SU-DHL-6 (cell line): ENCODE data around the gene MYH2.

Source experiments
- H2AFZ ChIP-seq: fragments of 200-600 bp; sonication (generic); 2 replicates; pipeline ENCODE4 v1.6.1; 2014; ENCODE audit warnings: low read depth, mild to moderate bottlenecking, moderate library complexity, mixed read lengths, antibody characterized with exemption, low read length; ENCODE audit not compliant: severe bottlenecking
- H3F3A ChIP-seq: fragments of 200-600 bp; shearing (Covaris generic); 2 replicates; pipeline ENCODE4 v1.6.0; 2016; ENCODE audit warnings: antibody characterized with exemption, mild to moderate bottlenecking; ENCODE audit not compliant: insufficient read depth
- H3K27ac ChIP-seq: fragments of 200-600 bp; sonication (generic); 2 replicates; pipeline ENCODE4 v1.5.1; 2016; ENCODE audit warnings: low read depth, mild to moderate bottlenecking, low read length, moderate library complexity, mixed read lengths
- H3K27me3 ChIP-seq: fragments of 200-600 bp; sonication (generic), shearing (Covaris generic); 2 replicates; pipeline ENCODE4 v1.6.0; 2014; ENCODE audit warnings: mild to moderate bottlenecking, low read length
- H3K36me3 ChIP-seq: fragments of 200-600 bp; sonication (generic); 2 replicates; pipeline ENCODE4 v1.6.1; 2014; ENCODE audit warnings: mild to moderate bottlenecking, low read length, mixed read lengths
- H3K4me2 ChIP-seq: fragments of 300-600, 200-600 bp; shearing (Covaris generic), sonication (generic); 2 replicates; pipeline ENCODE4 v1.6.0; 2014; ENCODE audit warnings: low read length, low read depth, mild to moderate bottlenecking; ENCODE audit not compliant: poor library complexity, severe bottlenecking
- H3K4me3 ChIP-seq: fragments of 200-600 bp; sonication (generic); 2 replicates; pipeline ENCODE4 v1.5.1; 2014; ENCODE audit warnings: antibody characterized with exemption, low read length, mild to moderate bottlenecking, mixed read lengths; ENCODE audit not compliant: insufficient read depth, poor library complexity, severe bottlenecking
- H3K79me2 ChIP-seq: fragments of 200-600 bp; sonication (generic); 2 replicates; pipeline ENCODE4 v1.6.1; 2014; ENCODE audit warnings: mild to moderate bottlenecking, low read length, moderate library complexity; ENCODE audit not compliant: insufficient read depth
- H3K9ac ChIP-seq: fragments of 200-600 bp; sonication (generic); 2 replicates; pipeline ENCODE4 v1.7.0; 2014; ENCODE audit warnings: mild to moderate bottlenecking, low read length
- H3K9me2 ChIP-seq: fragments of 200-600 bp; sonication (generic); replicated peaks from 2 replicates; pipeline ENCODE4 v1.6.1; 2014; ENCODE audit warnings: low read length; ENCODE audit not compliant: insufficient read depth
- H3K9me3 ChIP-seq: fragments of 200-600 bp; sonication (generic); 2 replicates; pipeline ENCODE4 v1.6.1; 2014; ENCODE audit warnings: low read length, mixed read lengths; ENCODE audit not compliant: insufficient read depth
- H4K20me1 ChIP-seq: fragments of 200-600 bp; sonication (generic); 2 replicates; pipeline ENCODE4 v1.6.1; 2014; ENCODE audit warnings: low read depth, mild to moderate bottlenecking, antibody characterized with exemption, low read length, moderate library complexity, mixed read lengths
- CTCF ChIP-seq: fragments of 200-600 bp; sonication (generic); IDR thresholded peaks from one replicate; pipeline ENCODE4 v1.5.1; 2017; ENCODE audit warnings: antibody characterized with exemption, mild to moderate bottlenecking, low read length, moderate library complexity; ENCODE audit not compliant: insufficient read depth, poor library complexity, severe bottlenecking
- EZH2phosphoT487 ChIP-seq: fragments of 200-600 bp; sonication (generic), shearing (Covaris generic); conservative IDR thresholded peaks from 2 replicates; pipeline ENCODE4 v1.6.1; 2018; ENCODE audit warnings: mild to moderate bottlenecking, antibody characterized with exemption, low read length, moderate library complexity, mixed read lengths

Gene MYH2

GRCh38 chr17:10492004-10492403, 57.5 kb downstream of the MYH2 start:
- Histone ChIP-seq H3K36me3 (no peaks in the 10 kb centered on the region; the same call in 1 of the 2 replicates), H3K9ac (no peak overlapping the region), H3K9me2 (no peaks in the 10 kb centered on the region), H3K27me3 (0 out of 2 replicates have a peak, but pooled peaks cover 6% of the 10 kb centered on the region), H2AFZ (no peak overlapping the region), H3K9me3 (0 out of 2 replicates have a peak, but pooled peaks cover 3% of the 10 kb centered on the region), H3K79me2 (no peaks in the 10 kb centered on the region), H3K4me3 (no peak overlapping the region), H3F3A (no peaks in the 10 kb centered on the region), H3K4me2 (no peak overlapping the region), H4K20me1 (no peaks in the 10 kb centered on the region), H3K27ac (no peak overlapping the region)
- no peak for TF ChIP-seq CTCF
- no peak for TF ChIP-seq EZH2phosphoT487

GRCh38 chr17:10482252-10482651, 67.2 kb downstream of the MYH2 start:
- no peak overlapping the region for H3K9ac ChIP-seq
- peaks cover 3% of the 10 kb centered on the region; the same call in 1 of the 2 replicates for H3K9me3 ChIP-seq
- no peaks in the 10 kb centered on the region for H3F3A ChIP-seq
- no peak overlapping the region for H3K4me3 ChIP-seq
- H3K4me2 ChIP-seq: no peak overlapping the region
- no peaks in the 10 kb centered on the region for H3K79me2 ChIP-seq
- H2AFZ ChIP-seq: no peak overlapping the region
- no peak overlapping the region for H3K27ac ChIP-seq
- H4K20me1 ChIP-seq: no peaks in the 10 kb centered on the region
- H3K36me3 ChIP-seq: no peaks in the 10 kb centered on the region
- no peaks in the 10 kb centered on the region for H3K9me2 ChIP-seq
- no peaks in the 10 kb centered on the region for H3K27me3 ChIP-seq
- TF ChIP-seq EZH2phosphoT487 (no peak), CTCF (no peak)

DNA sequence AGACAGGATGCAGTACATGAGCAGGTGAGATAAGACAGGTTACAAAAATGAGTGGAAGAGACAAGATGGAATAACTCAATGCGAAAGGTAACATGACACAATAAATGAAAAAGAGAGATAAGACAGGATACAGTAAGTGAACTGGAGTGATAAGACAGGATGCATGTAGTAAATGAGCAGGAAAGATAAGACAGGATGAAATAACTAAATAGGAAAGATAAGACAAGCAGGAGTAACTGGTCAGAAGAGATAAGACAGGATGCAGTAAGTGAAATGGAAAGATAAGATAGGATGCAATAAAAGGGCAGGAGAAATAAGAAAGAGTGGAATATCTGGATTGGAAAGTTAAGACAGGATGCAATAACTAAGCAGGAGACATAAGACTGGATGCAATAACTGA, 71.8 kb downstream of the MYH2 start:
- no peaks in the 10 kb centered on the region for H3K36me3 ChIP-seq
- H3F3A ChIP-seq: no peaks in the 10 kb centered on the region
- H3K27ac ChIP-seq: no peak overlapping the region
- no peaks in the 10 kb centered on the region for H3K9me2 ChIP-seq
- no peak overlapping the region for H3K4me2 ChIP-seq
- H2AFZ ChIP-seq: no peak overlapping the region
- H3K9me3 ChIP-seq: peaks cover 3% of the 10 kb centered on the region; the same call in 1 of the 2 replicates
- no peaks in the 10 kb centered on the region for H3K79me2 ChIP-seq
- no peak overlapping the region for H3K9ac ChIP-seq
- H3K27me3 ChIP-seq: no peaks in the 10 kb centered on the region
- no peaks in the 10 kb centered on the region for H4K20me1 ChIP-seq
- no peak overlapping the region for H3K4me3 ChIP-seq
- TF ChIP-seq CTCF: no peak
- no peak for TF ChIP-seq EZH2phosphoT487

DNA sequence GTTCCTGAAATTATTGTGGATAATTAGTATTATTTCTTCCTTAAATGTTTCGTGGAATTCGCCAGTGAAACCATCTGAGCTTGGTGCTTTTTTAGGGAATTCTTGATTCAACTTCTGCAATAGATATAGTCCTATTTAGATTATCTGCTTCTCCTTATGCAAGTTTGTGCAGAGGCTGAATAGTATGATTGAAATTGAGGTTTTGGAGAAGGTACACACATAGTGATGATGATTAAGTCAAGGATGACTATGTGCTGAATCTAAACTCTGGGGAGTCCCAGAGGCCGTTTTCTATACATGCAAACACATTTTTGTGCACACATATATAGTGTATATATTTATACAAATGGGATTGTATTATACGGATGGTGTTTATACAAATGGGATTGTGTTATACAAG, 74.9 kb downstream of the MYH2 start:
- Histone ChIP-seq H3K9me2 (no peaks in the 10 kb centered on the region), H3K27ac (no peak overlapping the region), H2AFZ (no peak overlapping the region), H3K36me3 (no peaks in the 10 kb centered on the region), H3K27me3 (no peaks in the 10 kb centered on the region), H3K9me3 (no peaks in the 10 kb centered on the region), H3K4me3 (no peak overlapping the region), H3K4me2 (no peak overlapping the region), H3K9ac (no peak overlapping the region), H3K79me2 (no peaks in the 10 kb centered on the region), H3F3A (no peaks in the 10 kb centered on the region), H4K20me1 (no peaks in the 10 kb centered on the region)
- TF ChIP-seq EZH2phosphoT487 (no peak), CTCF (no peak)
